Endothelial cell of umbilical vein (primary cell): ENCODE data around the gene CCDC73. TPM values are rescaled to one million over a fixed set of nuclear protein-coding genes. Genes with fewer than 3 reads are reported as not detected.

Experiments used
- BruUV-seq: library from RNA; stranded (reverse); fragments of 400-500 nt; replicated peaks from 2 replicates; lab custom pipeline; 2021; lab: Mats Ljungman, UMichigan
- CTCF ChIA-PET: fragments of 300-600, 350-600 bp; sonication (Branson Sonifier 250); formaldehyde crosslinking; loops from one replicate; lab custom pipeline; 2021; ENCODE audit warnings: antibody characterized with exemption, inconsistent platforms; lab: Charles Lee
- POLR2A ChIA-PET: fragments of 300-600, 350-600 bp; sonication (Branson Sonifier 250); formaldehyde crosslinking; loops from one replicate; lab custom pipeline; 2021; ENCODE audit warnings: antibody characterized with exemption, inconsistent platforms; lab: Charles Lee
- DNase-seq: peaks from one replicate; pipeline ENCODE4 v3.0.0-alpha.2; 2011; ENCODE audit warnings: low read depth, low spot score
- FAIRE-seq: peaks from 2 replicates; lab custom pipeline; 2011; peaks lifted over from hg19 to GRCh38; lab: Jason Lieb, UNC
- H2AFZ ChIP-seq: 2 replicates; pipeline ENCODE4 v1.6.0; 2012; ENCODE audit warnings: low read depth, low read length, control low read depth, inconsistent platforms
- H3K27ac ChIP-seq: 2 replicates; pipeline ENCODE4 v1.5.1; 2011; ENCODE audit warnings: low read depth, mild to moderate bottlenecking, control low read depth, low read length, moderate library complexity; ENCODE audit not compliant: insufficient read depth
- H3K27me3 ChIP-seq, 2 experiments: 2 replicates each; pipeline versions ENCODE4 v1.6.0 to v1.6.1; 2011; ENCODE audit warnings: low read length in 2 of 2, mixed read lengths in 1 of 2; ENCODE audit not compliant: control insufficient read depth in 2 of 2, insufficient read depth in 2 of 2
- H3K36me3 ChIP-seq, 2 experiments: 2 replicates in 1 of 2; 3 replicates in 1 of 2; pipeline ENCODE4 v1.5.1; 2011; ENCODE audit warnings: low read length in 2 of 2, mild to moderate bottlenecking in 1 of 2, moderate library complexity in 1 of 2; ENCODE audit not compliant: control insufficient read depth in 2 of 2, insufficient read depth in 2 of 2; ENCODE audit errors: extremely low read depth in 1 of 2
- H3K4me1 ChIP-seq: 3 replicates; pipeline ENCODE4 v1.5.1; 2011; ENCODE audit warnings: mild to moderate bottlenecking, low read length; ENCODE audit not compliant: control insufficient read depth, insufficient read depth; ENCODE audit errors: extremely low read depth
- H3K4me2 ChIP-seq: 2 replicates; pipeline ENCODE4 v1.6.1; 2011; ENCODE audit warnings: low read length, control low read depth, mixed read lengths; ENCODE audit not compliant: insufficient read depth
- H3K4me3 ChIP-seq, 3 experiments: fragments of 200-600 bp in 1 of 3; sonication (generic), shearing (Covaris generic) in 1 of 3; replicated peaks in 1 of 3; 2 replicates each; pipeline ENCODE4 v1.5.1; 2011 to 2016; ENCODE audit warnings: control low read depth in 3 of 3, low read length in 3 of 3, mild to moderate bottlenecking in 2 of 3, inconsistent platforms in 1 of 3, low read depth in 1 of 3, moderate library complexity in 1 of 3; ENCODE audit not compliant: insufficient read depth in 1 of 3
- H3K79me2 ChIP-seq: 2 replicates; pipeline ENCODE4 v1.6.0; 2012; ENCODE audit warnings: low read length, inconsistent platforms; ENCODE audit not compliant: control insufficient read depth, insufficient read depth
- H3K9ac ChIP-seq: replicated peaks from 2 replicates; pipeline ENCODE3; 2011; ENCODE audit warnings: low read length, control low read depth; ENCODE audit not compliant: insufficient read depth; ENCODE audit errors: extremely low read depth
- H3K9me1 ChIP-seq: replicated peaks from 3 replicates; pipeline ENCODE4 v1.6.0; 2011; ENCODE audit warnings: mild to moderate bottlenecking, low read length; ENCODE audit not compliant: control insufficient read depth, insufficient read depth; ENCODE audit errors: extremely low read depth
- H3K9me3 ChIP-seq: replicated peaks from 2 replicates; pipeline ENCODE4 v1.5.1; 2012; ENCODE audit warnings: low read length, inconsistent platforms; ENCODE audit not compliant: control insufficient read depth, insufficient read depth
- H4K20me1 ChIP-seq: replicated peaks from 2 replicates; pipeline ENCODE3; 2011; ENCODE audit warnings: mild to moderate bottlenecking, low read length; ENCODE audit not compliant: control insufficient read depth, insufficient read depth; ENCODE audit errors: extremely low read depth
- EZH2 ChIP-seq: IDR thresholded peaks from 2 replicates; pipeline ENCODE4 v1.6.1; 2012; ENCODE audit warnings: borderline replicate concordance, low read depth, mild to moderate bottlenecking, moderate library complexity, low read length, inconsistent platforms; ENCODE audit not compliant: severe bottlenecking
- FOS ChIP-seq: IDR thresholded peaks from 2 replicates; pipeline ENCODE4 v1.6.1; 2011; ENCODE audit warnings: mild to moderate bottlenecking, low read length, moderate library complexity, borderline replicate concordance; ENCODE audit not compliant: insufficient read depth
- GATA2 ChIP-seq: IDR thresholded peaks from 2 replicates; pipeline ENCODE4 v1.7.0; 2011; ENCODE audit warnings: low read depth, mild to moderate bottlenecking, moderate library complexity, mixed read lengths, low read length; ENCODE audit not compliant: insufficient read length, insufficient read depth
- JUN ChIP-seq: IDR thresholded peaks from 2 replicates; pipeline ENCODE4 v1.6.1; 2011; ENCODE audit warnings: borderline replicate concordance, low read depth; ENCODE audit not compliant: insufficient read length, insufficient read depth
- MYC ChIP-seq: IDR thresholded peaks from one replicate; pipeline ENCODE4 v1.6.1; 2011; ENCODE audit warnings: mild to moderate bottlenecking, low read depth, low read length
- POLR2A ChIP-seq: IDR thresholded peaks from 2 replicates; pipeline ENCODE4 v1.6.1; 2012; ENCODE audit warnings: low read depth, mild to moderate bottlenecking, control low read depth, low read length
- POLR2AphosphoS5 ChIP-seq: IDR thresholded peaks from 2 replicates; pipeline ENCODE4 v1.6.1; 2012; ENCODE audit warnings: low read depth, mild to moderate bottlenecking, control low read depth, low read length, moderate library complexity; ENCODE audit not compliant: insufficient read depth
- dilution Hi-C: fragments of 300-500 bp; cut with MboI; formaldehyde crosslinking; loops from one replicate; pipeline ENCODE4 v1.15.0; 2019; ENCODE audit warnings: low sequenced_read_pairs; ENCODE audit not compliant: extremely low pct_ligation_motif_present
- intact Hi-C: fragments of 100-400 bp; cut with micrococcal nuclease; formaldehyde crosslinking; loops from one replicate; pipeline ENCODE4 v1.10.0; 2022
- polyA plus RNA-seq, 4 experiments: library from polyadenylated mRNA; depleted of rRNA in 3 of 4; stranded (reverse) in 3 of 4; unstranded in 1 of 4; fragments of >200 nt; gene quantifications; 2 replicates each; pipeline versions ENCODE4 v1.2.1 to v1.2.3, GENCODE V29; 2011 to 2012; ENCODE audit warnings: missing spikeins in 1 of 4
- total RNA-seq: library from RNA; stranded (reverse); gene quantifications from 2 replicates; pipeline ENCODE4 v1.2.3, GENCODE V29; 2021
- TF ChIP-seq, protein P1 (sequence below), 2 donors: IDR thresholded peaks; 1 replicate in 1 of 2; 2 replicates in 1 of 2; pipeline ENCODE4 v1.5.1; 2011; ENCODE audit warnings: low read length in 2 of 2, mild to moderate bottlenecking in 2 of 2, moderate library complexity in 2 of 2, control low read depth in 1 of 2, inconsistent platforms in 1 of 2, low read depth in 1 of 2; ENCODE audit not compliant: insufficient read depth in 1 of 2; ENCODE audit errors: extremely low read depth in 1 of 2
- TF ChIP-seq, protein P2 (sequence below): IDR thresholded peaks from 2 replicates; pipeline ENCODE4 v1.6.1; 2011; ENCODE audit not compliant: insufficient read depth, insufficient read length

The CCDC73 gene
- total and polyA plus RNA-seq, 2 donors (not counting 3 experiments of a cell fraction or from before 2014, with no cell fraction given), result not detected

DNA sequence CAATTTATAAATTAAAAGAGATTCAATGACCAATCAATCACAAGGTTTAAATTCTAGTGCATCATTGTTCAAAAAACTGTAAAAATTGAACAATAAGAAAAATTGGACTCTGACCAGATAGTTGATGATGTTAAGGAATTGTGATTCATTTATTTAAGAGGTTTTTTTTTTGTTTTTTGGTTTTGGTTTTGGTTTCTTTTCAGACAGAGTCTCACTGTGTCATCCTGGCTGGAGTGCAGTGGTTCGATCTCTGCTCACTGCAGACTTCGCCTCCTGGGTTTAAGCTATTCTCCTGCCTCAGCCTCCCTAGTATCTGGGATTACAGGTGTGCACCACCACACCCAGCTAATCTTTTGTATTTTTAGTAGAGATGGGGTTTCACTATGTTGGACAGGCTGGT, 227.9 kb downstream of the CCDC73 start:
- Histone ChIP-seq H3K4me2 (no peak overlapping the region), H3K4me3 (no peak overlapping the region), H4K20me1 (no peaks in the 10 kb centered on the region), H3K9me1 (no peaks in the 10 kb centered on the region), H3K79me2 (no peaks in the 10 kb centered on the region), H3K4me1 (no peaks in the 10 kb centered on the region), H3K9ac (no peak overlapping the region), H3K36me3 (no peaks in the 10 kb centered on the region), H3K9me3 (no peaks in the 10 kb centered on the region), H2AFZ (no peak overlapping the region), H3K27ac (no peak overlapping the region), H3K27me3 (peaks cover 0 to 2% of the 10 kb centered on the region in 2 experiments)
- TF ChIP-seq, protein P1, sequence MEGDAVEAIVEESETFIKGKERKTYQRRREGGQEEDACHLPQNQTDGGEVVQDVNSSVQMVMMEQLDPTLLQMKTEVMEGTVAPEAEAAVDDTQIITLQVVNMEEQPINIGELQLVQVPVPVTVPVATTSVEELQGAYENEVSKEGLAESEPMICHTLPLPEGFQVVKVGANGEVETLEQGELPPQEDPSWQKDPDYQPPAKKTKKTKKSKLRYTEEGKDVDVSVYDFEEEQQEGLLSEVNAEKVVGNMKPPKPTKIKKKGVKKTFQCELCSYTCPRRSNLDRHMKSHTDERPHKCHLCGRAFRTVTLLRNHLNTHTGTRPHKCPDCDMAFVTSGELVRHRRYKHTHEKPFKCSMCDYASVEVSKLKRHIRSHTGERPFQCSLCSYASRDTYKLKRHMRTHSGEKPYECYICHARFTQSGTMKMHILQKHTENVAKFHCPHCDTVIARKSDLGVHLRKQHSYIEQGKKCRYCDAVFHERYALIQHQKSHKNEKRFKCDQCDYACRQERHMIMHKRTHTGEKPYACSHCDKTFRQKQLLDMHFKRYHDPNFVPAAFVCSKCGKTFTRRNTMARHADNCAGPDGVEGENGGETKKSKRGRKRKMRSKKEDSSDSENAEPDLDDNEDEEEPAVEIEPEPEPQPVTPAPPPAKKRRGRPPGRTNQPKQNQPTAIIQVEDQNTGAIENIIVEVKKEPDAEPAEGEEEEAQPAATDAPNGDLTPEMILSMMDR (IDR thresholded peaks at IDR 0.05; ENCODE audit: extremely low read depth in 1 of 2, insufficient read depth in 1 of 2, low read depth in 1 of 2, low read length in 2 of 2), result no peak
- TF ChIP-seq GATA2 (no peak), EZH2 (no peak), POLR2AphosphoS5 (no peak), JUN (no peak)
- TF ChIP-seq, protein P2, sequence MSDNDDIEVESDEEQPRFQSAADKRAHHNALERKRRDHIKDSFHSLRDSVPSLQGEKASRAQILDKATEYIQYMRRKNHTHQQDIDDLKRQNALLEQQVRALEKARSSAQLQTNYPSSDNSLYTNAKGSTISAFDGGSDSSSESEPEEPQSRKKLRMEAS, result no peak
- no TSS peak for BruUV-seq
- ChIA-PET CTCF (no interaction called here), POLR2A (no interaction called here)
- no peak for DNase-seq
- intact Hi-C loops (no loop called here), dilution Hi-C loops (no loop called here)
- no peak for FAIRE-seq

DNA sequence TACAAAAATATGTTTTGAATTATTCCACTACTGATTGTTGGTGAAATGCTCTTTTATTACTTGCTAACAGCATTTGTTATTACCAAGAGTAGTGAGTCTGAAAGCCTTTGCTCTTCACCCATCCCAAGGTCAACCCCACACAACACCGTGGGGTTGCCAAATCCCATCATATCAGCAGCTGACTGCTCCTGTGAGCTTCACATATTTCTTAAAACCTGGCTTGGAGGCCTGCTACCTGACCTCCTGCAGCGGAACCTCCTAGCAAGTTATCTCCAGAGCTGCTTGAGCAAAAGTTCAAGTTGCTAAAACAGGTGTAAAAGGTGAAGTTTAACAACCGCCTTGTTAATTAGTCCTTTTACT, 230.9 kb downstream of the CCDC73 start:
- CTCF ChIA-PET, result no interaction called here
- Histone ChIP-seq H3K9me3 (no peaks in the 10 kb centered on the region), H3K4me1 (no peaks in the 10 kb centered on the region), H3K79me2 (no peaks in the 10 kb centered on the region), H4K20me1 (no peaks in the 10 kb centered on the region), H3K4me2 (no peak overlapping the region), H2AFZ (no peak overlapping the region), H3K9me1 (no peaks in the 10 kb centered on the region), H3K9ac (no peak overlapping the region), H3K27me3 (peaks cover 0 to 2% of the 10 kb centered on the region in 2 experiments), H3K4me3 (no peak overlapping the region), H3K36me3 (no peaks in the 10 kb centered on the region), H3K27ac (no peak overlapping the region)
- intact Hi-C loops, result no loop called here
- dilution Hi-C loops, result no loop called here
- TF ChIP-seq, protein P2, result no peak
- TF ChIP-seq POLR2AphosphoS5 (no peak), JUN (no peak), FOS (no peak), POLR2A (no peak), GATA2 (no peak), MYC (no peak), EZH2 (no peak)
- TF ChIP-seq, protein P1 (IDR thresholded peaks at IDR 0.05; ENCODE audit: extremely low read depth in 1 of 2, insufficient read depth in 1 of 2, low read depth in 1 of 2, low read length in 2 of 2), result no peak
- no TSS peak for BruUV-seq
- POLR2A ChIA-PET, result no interaction called here
- DNase-seq (no peak), FAIRE-seq (no peak)
